GM21423 (cell line): ENCODE measurements around the gene DCTPP1.
A peak's percentile ranks its signal among the peaks of the same experiment; 100 is the strongest.
"Not testable (repeated sequence)": the region's sequence is repeated elsewhere in the genome, so short reads cannot be mapped to it uniquely, and the experiment has no call there.

Source experiments
- ATAC-seq: cut with Tn5 transposase; IDR thresholded peaks from one replicate; pipeline ENCODE4 v1.9.1; 2021; ENCODE audit warnings: mild to moderate bottlenecking, moderate library complexity; ENCODE audit not compliant: unreplicated experiment

Gene DCTPP1

DNA sequence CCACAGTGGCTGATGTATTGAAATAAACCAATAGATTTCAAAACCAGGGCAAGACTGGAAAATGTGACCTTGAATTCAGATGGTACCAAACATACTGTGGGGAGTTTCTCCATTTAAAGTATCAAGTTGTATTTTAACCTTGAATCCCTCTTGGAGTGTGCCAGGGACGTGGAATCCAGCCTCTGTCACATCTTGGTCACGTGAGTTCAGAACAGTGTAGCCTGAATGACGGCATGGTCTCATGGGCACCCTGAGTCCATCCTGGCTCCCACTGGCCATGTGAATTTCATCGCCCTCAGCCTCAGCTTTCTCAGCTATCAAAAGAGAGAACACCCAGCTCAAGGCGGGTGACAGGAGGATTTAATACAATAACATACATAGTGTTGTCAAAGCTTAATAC, 15.7 kb downstream of the DCTPP1 start:
- ATAC-seq, result no peak

DNA sequence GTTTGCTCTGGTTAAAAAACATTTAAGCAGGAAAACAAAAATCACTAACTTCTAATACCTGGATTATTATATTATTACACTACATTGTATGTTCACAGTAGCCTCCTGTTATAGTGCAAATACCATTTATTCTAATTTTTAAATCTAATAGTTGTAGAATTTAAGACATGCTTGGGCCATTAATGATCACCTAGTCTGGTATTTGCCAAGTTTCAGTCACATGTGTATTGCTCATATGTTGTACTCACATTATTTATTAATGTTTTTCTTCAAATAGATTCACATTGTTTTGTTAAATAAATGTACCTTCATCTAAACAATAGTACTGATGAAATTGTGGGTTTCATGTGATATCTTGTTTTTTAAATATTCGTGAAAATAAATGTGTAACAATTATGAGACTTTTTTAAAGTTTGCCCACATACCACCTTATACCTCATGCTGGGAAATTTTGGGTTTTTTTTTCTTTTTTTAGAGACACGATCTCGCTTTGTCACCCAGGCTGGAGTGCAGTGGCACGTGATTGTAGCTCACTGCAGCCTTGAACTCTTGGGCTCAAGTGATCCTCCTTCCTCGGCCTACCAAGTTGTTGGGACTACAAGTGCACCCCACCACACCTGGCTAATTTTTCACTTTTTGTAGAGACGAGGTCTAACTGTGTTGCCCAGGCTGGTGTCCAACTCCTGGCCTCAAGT, 16.6 kb downstream of the DCTPP1 start:
- ATAC-seq, result no peak

DNA sequence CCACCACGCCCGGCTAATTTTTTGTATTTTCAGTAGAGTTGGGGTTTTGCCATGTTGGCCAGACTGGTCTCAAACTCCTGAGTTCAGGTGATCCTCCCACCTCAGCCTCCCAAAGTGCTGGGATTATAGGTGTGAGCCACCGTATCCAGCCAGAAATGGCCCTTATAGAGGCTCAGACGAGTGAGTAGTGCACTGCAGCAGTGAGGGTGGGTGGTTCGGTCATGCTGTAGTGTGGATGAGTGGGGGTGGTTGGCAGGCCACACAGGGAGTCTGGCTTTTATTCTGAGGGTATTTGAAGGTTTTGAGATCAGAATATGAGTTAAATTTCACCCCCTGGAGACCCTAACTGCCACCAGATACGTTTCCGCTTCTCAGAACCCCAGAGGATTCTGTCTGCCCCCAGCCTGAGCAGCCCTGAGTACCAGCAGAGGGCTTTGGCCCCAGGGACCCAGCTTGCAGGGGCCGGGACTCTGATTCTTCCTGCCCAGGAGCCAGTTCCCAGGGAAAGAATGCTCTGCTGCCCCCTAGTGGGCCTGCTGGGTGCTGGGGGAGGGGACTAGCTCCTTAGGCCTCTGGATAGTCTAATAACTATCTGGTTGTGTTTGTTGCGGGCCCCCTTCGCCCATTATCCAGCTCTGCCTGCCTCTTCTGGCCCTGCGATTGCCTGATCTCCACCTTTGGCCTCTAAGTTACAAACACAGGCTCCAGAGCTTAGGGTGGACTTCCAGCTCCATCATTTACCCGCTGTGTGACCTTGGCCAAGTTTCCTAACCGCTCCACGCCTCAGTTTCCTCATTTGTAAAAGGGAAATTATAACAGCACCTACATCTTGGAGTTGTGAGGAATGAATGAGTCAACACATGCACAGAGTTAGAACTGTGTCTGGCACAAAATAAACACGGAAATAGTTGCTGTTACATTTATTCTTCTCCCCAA, 20.4 kb downstream of the DCTPP1 start:
- ATAC-seq, result peak; percentile 47

DNA sequence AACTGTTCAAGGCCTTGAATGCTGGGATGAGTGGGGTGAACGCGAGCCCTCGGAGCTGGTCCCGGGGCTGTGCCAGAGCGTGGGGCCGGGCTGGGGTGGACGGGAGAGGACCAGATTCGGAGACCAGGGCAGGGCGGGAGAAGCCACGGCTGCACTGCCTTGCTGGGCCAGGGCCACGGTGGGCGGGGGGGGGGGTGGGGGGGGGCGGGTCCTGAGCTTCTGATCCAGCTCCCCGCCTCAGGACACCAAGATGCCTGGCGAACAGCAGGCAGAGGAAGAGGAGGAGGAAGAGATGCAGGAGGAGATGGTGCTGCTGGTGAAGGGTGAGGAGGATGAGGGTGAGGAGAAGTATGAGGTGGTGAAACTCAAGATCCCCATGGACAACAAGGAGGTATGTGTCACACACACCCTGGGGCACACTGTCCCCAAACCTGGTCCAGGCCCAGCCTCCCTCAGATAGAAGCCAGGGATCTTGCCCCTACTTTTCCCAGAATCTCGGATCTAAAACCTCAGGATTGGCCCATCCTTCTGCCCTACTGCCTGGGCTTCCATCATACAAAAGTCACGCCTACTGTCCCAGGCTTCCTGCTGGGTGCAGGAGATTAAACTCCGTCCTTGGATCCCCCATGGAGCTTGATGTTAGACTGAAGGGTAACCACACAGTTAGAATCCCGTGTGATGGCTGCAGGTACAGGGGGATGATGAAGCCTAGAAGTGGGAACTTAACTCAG, 21.9 kb downstream of the DCTPP1 start:
- no peak for ATAC-seq

DNA sequence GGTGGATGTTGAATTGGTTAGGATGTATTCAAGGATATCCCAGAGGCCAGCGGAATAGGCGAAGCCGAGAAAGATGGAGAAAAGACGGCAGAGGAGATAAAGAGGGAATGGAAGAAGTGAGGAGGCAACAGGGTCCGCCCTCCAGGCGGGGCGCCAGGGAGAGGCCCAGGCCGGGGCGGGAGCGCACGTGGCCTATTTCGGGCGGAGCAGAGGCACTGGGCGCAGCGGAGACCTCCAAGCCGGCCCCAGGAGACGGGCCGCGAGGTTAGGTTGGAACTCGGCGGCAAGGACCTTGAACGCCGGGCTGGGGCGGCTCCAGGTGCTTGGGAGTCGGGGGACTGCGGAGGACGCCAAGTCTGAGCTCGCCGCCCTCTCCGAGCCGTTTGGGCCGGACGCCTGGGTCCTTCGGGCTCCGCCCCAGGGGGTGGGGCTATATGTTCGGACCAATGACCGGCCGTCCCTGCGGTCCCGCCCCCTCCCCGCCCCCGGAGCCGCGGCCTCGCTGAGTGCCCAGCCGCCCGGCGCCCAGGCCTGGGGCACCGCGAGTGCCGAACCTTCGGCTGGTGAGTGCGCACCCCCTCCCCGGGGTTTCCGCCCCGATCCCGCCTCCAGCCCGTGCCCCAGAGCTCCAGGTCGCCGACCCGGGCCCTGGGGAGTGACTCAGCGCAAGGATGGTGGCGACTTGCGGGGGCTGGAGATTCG, 22.6 kb downstream of the DCTPP1 start, which contains the start of gene ZNF771:
Gene ZNF771 (plus strand): TSS at position 505 of the 702 bp plus-strand sequence. CDS start 448 bp downstream, outside the sequence.
- peak; percentile 77 for ATAC-seq

DNA sequence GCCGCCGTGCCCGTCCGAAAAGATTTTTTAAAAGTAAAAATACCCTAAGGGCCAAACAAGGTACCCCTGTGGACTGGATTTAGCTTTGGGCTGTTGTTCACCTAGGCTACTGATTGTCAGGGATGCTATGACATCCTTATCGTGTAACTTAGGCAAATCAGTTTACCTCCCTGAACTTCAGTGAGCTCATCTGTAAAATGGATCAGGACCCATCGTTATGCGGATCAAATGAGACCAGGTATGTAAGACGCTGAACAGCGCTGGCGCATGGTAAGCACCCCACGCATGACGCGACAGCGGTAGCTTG, 23.1 kb downstream of the DCTPP1 start:
- ATAC-seq, result no peak

DNA sequence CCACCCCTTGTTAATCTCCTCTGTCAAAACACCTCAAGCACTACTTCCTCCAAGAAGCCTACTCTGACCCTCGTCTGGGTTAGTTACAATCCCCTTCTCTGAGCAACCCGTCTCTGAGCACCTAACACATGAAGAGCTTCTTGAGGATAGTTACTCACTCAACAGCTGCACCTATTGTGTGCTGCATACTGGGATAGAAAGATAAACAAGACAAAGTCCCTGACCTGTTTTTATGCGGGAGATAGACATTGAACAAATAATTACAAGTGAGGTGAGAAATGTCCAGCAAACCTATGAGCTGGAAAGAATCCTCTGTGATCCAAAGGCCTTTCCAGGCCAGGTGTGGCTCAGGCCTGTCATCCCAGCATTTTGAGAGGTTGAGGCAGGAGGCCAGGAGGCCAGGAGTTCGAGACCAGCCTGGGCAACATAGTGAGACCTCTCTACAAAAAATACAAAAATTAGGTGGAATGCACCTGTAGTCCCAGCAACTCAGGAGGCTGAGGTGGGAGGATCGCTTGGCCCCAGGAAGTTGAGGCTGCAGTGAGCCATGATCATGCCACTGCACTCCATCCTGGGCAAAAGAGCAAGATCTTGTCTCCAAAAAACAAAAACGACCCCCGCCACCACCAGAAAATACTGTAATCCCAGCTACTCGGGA, 27.9 kb downstream of the DCTPP1 start:
- ATAC-seq, result no peak

DNA sequence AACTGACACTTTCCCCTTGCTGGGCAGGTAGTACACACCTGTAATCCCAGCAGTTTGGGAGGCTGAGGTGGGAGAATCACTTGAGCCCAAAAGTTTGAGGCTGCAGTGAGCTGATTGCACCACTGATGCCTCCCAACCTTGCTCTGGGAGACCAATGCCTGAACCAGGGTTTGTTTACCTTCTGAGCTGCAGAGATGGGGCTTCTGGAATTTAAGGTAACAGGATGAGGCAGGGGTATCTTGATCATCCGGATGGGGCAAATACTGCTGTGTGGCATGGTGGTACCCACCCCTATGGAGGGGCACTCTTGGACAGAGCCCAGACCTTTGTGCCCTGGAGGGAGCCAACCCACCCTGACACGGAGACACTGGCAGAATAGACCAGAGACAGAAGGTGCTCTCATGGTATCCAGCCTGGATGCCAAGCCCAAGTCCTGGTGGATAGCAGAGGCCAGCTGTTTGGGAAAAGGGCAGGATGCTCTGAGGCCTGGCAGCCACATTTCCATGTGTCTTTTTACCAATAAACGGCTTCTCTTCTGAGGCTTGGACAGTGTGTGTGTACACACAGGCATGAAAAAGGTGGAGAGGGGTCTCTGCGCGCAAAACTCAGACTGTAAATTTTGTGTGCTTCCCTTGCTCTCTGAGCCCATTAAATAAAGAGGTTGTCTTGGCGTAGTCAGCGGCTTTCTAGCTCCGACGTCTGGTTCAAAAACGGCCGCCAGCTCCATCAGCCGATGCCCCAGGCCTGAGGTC, 30.2 kb downstream of the DCTPP1 start:
- ATAC-seq, result no peak

DNA sequence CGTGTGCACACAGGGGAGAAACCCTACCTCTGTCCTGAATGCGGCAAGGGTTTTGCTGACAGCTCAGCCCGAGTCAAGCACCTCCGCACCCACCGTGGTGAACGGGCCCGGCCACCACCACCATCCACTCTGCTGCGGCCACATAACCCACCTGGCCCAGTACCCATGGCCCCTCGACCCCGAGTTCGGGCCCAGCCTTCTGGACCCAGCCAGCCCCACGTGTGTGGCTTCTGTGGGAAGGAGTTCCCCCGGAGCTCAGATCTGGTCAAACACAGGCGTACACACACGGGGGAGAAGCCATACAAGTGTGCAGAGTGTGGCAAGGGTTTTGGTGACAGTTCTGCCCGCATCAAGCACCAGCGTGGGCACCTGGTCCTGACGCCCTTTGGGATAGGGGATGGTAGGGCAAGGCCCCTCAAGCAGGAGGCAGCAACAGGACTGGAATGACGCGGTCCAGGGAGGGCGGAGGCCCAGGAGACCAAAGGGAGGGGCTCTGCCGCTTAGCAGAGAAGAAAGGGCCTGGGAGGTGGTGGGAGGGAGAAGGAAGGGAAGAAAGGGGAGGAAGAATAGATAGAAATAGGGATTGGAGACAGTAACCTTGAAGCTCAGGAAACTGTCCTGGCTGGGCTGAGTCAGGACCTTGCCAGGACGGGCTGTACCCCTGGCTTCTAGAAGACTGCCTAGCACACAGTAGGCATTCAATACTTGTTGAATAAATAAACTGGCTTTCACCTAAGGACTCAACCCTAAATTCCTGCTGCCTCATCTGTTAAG, 31.0 kb downstream of the DCTPP1 start:
- no peak for ATAC-seq

DNA sequence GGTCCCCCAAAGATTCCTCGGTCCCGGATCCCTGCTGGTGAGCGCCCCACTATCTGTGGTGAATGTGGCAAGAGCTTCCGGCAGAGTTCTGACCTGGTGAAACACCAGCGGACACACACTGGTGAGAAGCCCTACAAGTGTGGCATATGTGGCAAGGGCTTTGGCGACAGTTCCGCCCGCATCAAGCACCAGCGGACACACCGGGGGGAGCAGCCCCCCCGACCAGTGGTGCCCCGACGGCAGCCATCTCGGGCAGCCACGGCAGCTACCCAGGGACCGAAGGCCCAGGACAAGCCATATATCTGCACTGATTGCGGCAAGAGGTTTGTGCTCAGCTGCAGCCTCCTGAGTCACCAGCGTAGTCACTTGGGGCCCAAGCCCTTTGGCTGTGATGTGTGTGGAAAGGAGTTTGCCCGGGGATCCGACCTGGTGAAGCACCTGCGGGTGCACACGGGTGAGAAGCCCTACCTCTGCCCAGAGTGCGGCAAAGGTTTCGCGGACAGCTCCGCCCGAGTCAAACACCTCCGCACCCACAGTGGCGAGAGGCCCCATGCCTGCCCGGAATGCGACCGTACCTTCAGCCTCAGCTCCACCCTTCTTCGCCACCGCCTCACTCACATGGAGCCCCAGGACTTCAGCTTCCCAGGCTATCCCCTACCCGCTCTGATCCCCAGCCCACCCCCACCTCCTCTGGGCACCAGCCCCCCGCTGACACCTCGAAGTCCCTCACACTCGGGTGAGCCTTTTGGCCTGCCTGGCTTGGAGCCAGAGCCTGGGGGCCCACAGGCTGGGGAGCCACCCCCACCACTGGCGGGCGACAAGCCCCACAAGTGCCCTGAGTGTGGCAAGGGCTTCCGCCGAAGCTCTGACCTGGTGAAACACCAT, 31.8 kb downstream of the DCTPP1 start:
- no peak for ATAC-seq

DNA sequence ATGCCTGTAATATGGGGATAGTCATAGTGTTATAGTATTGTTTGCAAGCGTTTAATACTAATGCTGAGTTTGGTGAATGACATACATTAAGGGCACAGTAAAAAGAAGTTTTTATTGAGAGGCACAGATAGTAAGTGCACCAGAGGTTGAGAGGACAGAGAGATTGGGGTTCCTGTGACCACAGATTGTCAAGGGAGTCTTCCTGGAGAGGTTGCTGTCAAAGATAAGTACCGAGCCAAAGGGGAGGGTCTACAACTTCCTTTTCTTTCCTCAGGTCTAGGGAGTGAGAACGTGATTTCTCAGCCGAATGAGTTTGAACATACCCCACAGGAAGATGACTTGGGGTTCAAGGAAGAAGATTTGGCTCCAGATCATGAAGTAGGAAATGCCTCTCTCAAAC, 32.8 kb downstream of the DCTPP1 start:
- no peak for ATAC-seq

DNA sequence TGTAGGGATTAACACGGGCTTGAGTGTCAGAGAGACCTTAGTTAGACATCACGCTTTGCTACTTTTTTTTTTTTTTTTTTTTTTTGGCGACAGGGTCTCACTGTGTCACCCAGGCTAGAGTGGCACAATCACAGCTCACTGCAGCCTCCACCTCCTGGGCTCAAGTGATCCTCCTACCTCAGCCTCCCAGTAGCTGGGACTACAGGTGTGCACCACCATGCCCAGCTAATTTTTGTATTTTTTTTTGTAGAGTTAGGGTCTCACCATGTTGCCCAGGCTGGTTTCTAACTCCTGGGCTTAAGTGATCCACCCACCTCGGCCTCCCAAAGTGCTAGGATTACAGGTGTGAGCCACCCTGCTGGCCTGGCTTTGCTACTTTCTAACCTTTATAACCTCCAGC, 33.2 kb downstream of the DCTPP1 start:
- not testable (repeated sequence) for ATAC-seq

DNA sequence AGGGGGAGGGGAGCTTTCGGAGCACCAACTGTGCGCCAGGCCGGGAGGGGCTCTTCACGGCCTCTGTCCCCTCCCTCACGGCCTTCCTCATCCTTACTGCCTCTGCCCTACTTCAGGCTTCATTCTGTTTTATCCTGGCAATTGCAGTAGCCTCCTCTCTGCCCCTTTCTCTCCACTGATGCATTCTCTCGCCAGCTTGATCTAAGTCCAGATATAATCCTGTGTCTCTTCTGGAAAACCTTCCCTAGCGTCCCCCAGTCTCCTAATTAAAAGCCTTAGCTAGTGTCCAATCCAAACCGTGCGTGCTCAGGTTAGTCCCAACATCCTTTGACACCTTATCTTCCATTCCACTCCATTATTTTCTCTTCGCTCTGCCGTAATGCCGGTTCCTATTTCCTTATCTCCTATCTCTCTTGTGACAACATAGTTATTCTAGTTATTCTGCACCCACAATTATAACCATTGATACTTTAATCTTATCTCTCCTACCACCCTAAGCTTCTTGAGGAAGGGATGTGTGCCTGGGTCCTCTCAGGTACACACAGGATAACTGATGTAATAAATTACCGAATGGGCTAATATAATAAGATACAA, 33.7 kb downstream of the DCTPP1 start:
- ATAC-seq, result no peak

DNA sequence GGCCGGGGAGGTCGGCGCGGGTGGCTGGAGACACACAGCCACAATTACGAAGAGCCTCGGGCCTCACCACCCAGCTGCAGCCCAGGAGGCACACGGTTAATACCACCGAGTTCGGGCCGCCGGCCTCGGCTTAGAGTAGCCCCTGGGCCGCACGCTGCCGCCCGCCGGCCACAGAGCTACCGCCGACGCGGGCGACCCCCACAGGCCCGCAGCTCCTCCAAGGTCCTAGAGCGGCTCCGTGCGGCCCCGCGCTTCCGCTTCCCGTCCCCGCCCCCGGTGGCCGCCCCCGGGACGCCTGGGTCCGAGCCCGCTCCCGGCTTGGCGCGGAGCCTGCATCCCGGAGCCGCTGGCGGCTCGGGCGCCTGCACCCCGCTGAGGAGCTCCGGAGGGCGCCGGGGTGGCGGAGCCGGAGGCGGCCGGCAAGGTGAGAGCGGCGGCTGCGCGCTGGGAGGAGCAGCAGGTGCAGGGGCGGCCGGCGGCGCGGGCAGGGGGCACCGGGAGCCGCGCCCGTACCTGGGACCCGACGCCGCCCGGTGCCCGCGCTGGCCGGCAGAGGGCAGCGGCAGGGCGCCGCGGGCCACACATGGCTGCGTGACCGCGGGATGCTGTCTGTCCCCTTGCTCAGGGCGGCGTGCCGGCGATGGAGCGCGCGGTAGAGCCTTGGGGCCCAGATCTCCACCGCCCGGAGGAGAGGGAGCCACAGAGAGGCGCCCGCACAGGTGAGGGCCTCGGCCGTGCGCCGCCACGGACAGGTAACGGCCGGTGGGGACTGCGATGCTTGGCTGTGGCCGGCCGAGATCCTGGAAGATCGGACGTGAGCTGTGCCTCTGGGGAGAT, 34.5 kb downstream of the DCTPP1 start, which contains the start of gene ZNF48:
Gene ZNF48 (plus strand): TSS at position 266 of the 837 bp plus-strand sequence. CDS start 375 bp downstream, at position 641.
- ATAC-seq, result peak; percentile 57

DNA sequence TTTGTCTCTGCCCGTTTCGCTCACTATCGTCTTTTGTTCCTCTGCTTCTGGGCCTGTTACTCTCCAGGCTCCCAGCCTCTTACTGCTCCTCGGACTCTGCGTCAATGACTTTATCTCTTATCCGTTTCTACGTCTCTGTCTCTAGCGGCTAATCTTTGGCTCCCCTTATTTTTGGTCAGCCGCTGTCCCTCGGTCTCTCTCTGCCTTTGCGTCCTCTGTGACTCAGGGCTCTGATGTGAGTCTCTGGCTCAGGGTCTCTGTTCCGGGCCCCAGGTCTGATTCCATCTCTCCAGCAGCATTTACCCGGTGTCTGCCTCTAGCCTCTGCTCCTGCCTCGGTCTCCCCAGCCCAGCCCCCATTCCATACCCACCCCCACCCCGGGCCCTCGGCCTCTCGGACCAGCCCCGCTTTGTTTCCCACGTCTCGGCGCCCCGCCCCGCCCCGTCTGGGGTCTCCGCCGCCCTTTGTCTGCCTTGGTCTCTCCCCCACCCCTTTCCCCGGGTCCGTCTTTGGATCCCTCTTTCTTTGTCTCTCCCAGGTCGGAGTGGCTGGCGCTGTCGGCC, 35.2 kb downstream of the DCTPP1 start:
- no peak for ATAC-seq

DNA sequence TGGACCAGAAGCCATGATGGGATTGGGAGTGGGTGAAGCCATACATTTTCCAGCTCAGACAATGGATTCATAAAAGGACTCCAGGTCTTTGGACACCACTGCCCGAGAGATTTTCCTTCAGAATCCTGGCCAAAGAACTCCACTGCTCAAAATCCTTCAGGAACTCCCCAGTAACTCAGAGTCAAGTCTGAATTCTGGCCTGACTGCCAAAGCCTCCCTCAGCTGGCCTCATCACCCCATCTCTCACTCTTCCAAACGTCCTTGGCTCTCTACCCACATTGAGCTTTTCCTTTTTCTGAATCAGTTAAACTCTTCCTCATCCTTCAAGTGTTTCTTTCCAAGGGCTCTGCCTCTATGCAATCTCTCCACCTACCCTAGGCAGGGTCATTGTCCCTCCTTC, 46.3 kb downstream of the DCTPP1 start:
- ATAC-seq, result no peak
